ENCODE results near the gene MTRF1L. TPM values are rescaled to one million over a fixed set of nuclear protein-coding genes. Genes with fewer than 3 reads are reported as not detected.

Gene MTRF1L
- total and polyA plus RNA-seq, 2 of the 13 experiments (the other 11 are each of a cell fraction or from before 2014, with no cell fraction given): 17.6 to 28.7 TPM

DNA sequence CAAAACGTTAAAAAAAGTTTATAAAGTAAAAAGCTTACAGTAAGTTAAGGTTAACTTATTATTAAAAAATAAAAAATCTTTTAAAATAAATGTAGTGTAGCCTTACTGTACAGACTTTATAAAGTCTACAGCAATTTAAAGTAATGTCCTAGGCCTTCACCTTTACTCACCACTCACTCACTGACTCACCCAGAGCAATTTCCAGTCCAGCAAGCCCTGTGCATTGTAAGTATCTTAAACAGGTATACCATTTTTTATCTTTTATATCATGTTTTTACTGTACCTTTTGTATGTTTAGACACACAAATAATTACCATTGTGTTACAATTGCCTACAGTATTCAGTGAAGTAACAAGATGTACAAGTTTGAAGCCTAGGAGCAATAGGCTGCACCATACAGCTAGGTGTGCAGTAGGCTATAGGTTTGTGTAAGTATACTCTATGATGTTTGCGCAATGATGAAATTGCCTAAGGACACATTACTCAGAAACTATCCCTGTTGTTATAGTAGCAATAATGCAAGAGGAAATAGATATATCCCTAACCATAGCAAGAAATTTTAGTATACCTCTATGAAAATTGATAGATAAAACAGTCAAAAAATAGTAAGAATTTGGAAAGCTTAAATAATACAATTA lies 59.1 kb downstream of the MTRF1L start (continued):
- TF ChIP-seq HNF1A (IDR thresholded peaks at IDR 0.05; ENCODE audit: low read depth) (no peak), HNF1A (CRISPR knock-in tag; IDR thresholded peaks at IDR 0.05; ENCODE audit: borderline replicate concordance) (no peak), PRPF4 (IDR thresholded peaks at IDR 0.05; ENCODE audit: low read depth, low read length, poor library complexity, severe bottlenecking) (no peak), HIC2 (CRISPR knock-in tag; IDR thresholded peaks at IDR 0.05; ENCODE audit: low read depth) (no peak)

DNA sequence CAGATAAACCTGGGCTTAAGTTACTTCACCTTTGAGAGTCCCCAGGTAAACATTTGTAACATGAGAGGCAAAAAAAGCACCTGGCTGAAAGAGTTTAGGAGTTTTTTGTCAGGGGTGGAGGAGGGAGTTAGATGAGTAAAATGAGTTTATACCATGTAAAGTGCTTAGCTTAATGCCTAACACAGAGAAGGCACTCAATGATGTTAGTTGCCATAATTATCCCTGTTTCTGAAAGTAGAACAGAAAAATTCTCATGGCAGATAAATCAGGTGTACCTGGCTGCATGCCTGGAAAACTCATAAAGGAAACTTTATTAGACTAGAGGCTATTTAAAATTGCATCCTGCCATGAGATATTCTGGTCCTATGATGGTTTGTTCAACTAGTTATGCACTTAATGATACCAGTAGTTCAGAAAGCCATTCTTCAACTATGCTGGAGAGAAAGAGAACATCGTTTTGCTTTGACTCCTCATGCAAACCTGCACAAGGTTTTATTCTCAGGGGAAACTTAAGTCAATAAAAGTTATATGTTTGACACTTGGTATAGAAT lies 60.1 kb downstream of the MTRF1L start:
- Histone ChIP-seq H3K79me2 (ENCODE audit: insufficient read depth, low read length) (no peaks in the 10 kb centered on the region), H3K9me3 (ENCODE audit: low read length) (no peaks in the 10 kb centered on the region), H3K4me1 (ENCODE audit: insufficient read depth, low read length) (no peaks in the 10 kb centered on the region), H3K36me3 (replicated peaks in 1 of 2; ENCODE audit: control insufficient read depth in 1 of 2, insufficient read depth in 2 of 2, low read length in 2 of 2) (no peaks in the 10 kb centered on the region), H3K4me2 (ENCODE audit: low read depth, low read length) (no peak overlapping the region), H3K27ac (ENCODE audit: extremely low read length, insufficient read depth, low read length) (no peak overlapping the region), H4K20me1 (ENCODE audit: insufficient read depth, low read length) (no peaks in the 10 kb centered on the region), H3K9ac (ENCODE audit: insufficient read depth, low read depth, low read length) (no peak overlapping the region), H2AFZ (ENCODE audit: low read length) (no peak overlapping the region), H3K4me3 (replicated peaks in 1 of 3; ENCODE audit: insufficient read depth in 1 of 3, low read depth in 2 of 3, low read length in 3 of 3) (no peak overlapping the region), H3K27me3 (ENCODE audit: control insufficient read depth in 1 of 2, insufficient read depth in 2 of 2, low read length in 2 of 2) (no peaks in the 10 kb centered on the region; a peak in 1 of 5 replicates)
- intact Hi-C loops (cut with micrococcal nuclease; ENCODE audit: unreplicated experiment): loop anchor here (10.0 kb wide), 1 partner anchor 458 kb away; no protein-coding TSS in a partner anchor
- no TSS peak for BruUV-seq (replicated peaks)
- WGBS (ENCODE audit: low lambda C conversion rate): 0% methylated on average over 1 of the region's 1 CpG
- POLR2A ChIA-PET: no interaction called here
- no peak for ATAC-seq
- in situ Hi-C loops (cut with HindIII; ENCODE audit: extremely low pct_ligation_motif_present, low pct_unique_long_range_greater_than_20kb): no loop called here
- FAIRE-seq: no peak
- CTCF ChIA-PET (ENCODE audit: low intra/inter-chr PET ratio, low total read pairs): no interaction called here
- DNase-seq (ENCODE audit: low spot score): no peak
- TF ChIP-seq GFI1 (CRISPR knock-in tag; IDR thresholded peaks at IDR 0.05; ENCODE audit: borderline replicate concordance) (no peak), ZNF570 (CRISPR knock-in tag; IDR thresholded peaks at IDR 0.05; ENCODE audit: borderline replicate concordance) (no peak), GATAD2A (CRISPR knock-in tag; IDR thresholded peaks at IDR 0.05) (no peak), ZNF446 (CRISPR knock-in tag; IDR thresholded peaks at IDR 0.05) (no peak), NFYB (CRISPR knock-in tag; IDR thresholded peaks at IDR 0.05) (no peak), NFE2L2 (IDR thresholded peaks at IDR 0.05; ENCODE audit: low read length) (no peak), ZNF367 (CRISPR knock-in tag; IDR thresholded peaks at IDR 0.05; ENCODE audit: borderline replicate concordance) (no peak), LCORL (IDR thresholded peaks at IDR 0.05) (no peak), LCORL (CRISPR knock-in tag; IDR thresholded peaks at IDR 0.05) (no peak), NR3C1 (CRISPR knock-in tag; IDR thresholded peaks at IDR 0.05) (no peak)
- TF ChIP-seq, protein P1, sequence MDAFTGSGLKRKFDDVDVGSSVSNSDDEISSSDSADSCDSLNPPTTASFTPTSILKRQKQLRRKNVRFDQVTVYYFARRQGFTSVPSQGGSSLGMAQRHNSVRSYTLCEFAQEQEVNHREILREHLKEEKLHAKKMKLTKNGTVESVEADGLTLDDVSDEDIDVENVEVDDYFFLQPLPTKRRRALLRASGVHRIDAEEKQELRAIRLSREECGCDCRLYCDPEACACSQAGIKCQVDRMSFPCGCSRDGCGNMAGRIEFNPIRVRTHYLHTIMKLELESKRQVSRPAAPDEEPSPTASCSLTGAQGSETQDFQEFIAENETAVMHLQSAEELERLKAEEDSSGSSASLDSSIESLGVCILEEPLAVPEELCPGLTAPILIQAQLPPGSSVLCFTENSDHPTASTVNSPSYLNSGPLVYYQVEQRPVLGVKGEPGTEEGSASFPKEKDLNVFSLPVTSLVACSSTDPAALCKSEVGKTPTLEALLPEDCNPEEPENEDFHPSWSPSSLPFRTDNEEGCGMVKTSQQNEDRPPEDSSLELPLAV (CRISPR knock-in tag; conservative IDR thresholded peaks at IDR 0.05; ENCODE audit: low read depth): no peak

Measured in HepG2 (cell line).